Measurements from ENCODE around the gene CDADC1. TPM values are rescaled to one million over a fixed set of nuclear protein-coding genes. Genes with fewer than 3 reads are reported as not detected.

CDADC1 gene
- total RNA-seq, 1 experiment from 2014 or later = 4.0 TPM

DNA sequence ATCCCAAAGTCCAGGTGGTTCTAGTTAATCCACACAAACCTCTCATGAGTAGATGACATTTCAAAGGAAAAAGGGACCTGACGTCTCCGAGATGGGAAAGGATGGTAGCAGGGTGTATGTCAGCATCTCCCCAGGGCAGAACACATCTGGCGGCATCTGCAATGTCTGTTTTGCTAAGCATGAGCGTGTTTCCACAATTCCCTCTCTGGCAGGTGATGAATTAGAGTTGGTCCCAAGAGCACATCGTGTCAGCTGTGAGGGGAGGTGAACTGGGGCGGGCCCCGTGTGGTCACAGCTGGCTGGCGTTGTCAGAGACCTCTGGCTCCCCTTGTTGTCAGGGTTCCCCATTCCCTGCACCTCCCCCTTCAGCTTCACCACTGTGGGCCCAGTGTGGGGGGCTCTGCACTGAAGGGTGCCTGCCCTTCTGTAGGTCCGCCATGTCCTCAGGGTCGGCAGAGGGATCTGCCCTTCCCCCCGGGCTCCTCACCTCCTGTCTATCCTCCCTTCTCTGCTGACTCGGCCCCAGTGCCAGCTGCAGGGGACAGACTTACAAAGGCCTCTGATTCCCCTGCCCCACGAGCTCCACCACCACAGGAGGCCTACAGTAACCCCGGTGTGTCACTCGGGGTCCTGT lies 58.2 kb downstream of the CDADC1 start (continued):
- TF ChIP-seq, protein P1, sequence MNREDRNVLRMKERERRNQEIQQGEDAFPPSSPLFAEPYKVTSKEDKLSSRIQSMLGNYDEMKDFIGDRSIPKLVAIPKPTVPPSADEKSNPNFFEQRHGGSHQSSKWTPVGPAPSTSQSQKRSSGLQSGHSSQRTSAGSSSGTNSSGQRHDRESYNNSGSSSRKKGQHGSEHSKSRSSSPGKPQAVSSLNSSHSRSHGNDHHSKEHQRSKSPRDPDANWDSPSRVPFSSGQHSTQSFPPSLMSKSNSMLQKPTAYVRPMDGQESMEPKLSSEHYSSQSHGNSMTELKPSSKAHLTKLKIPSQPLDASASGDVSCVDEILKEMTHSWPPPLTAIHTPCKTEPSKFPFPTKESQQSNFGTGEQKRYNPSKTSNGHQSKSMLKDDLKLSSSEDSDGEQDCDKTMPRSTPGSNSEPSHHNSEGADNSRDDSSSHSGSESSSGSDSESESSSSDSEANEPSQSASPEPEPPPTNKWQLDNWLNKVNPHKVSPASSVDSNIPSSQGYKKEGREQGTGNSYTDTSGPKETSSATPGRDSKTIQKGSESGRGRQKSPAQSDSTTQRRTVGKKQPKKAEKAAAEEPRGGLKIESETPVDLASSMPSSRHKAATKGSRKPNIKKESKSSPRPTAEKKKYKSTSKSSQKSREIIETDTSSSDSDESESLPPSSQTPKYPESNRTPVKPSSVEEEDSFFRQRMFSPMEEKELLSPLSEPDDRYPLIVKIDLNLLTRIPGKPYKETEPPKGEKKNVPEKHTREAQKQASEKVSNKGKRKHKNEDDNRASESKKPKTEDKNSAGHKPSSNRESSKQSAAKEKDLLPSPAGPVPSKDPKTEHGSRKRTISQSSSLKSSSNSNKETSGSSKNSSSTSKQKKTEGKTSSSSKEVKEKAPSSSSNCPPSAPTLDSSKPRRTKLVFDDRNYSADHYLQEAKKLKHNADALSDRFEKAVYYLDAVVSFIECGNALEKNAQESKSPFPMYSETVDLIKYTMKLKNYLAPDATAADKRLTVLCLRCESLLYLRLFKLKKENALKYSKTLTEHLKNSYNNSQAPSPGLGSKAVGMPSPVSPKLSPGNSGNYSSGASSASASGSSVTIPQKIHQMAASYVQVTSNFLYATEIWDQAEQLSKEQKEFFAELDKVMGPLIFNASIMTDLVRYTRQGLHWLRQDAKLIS (CRISPR knock-in tag; IDR thresholded peaks at IDR 0.05; ENCODE audit: borderline replicate concordance) = no peak
- TF ChIP-seq CBFB (CRISPR knock-in tag; IDR thresholded peaks at IDR 0.05; ENCODE audit: low read depth) = no peak
- no peak for TF ChIP-seq USF2 (CRISPR knock-in tag; IDR thresholded peaks at IDR 0.05)
- TF ChIP-seq NFYB (CRISPR knock-in tag; conservative IDR thresholded peaks at IDR 0.05; ENCODE audit: low read depth) = no peak
- TF ChIP-seq SMAD3 (CRISPR knock-in tag; IDR thresholded peaks at IDR 0.05; ENCODE audit: borderline replicate concordance) = no peak
- TF ChIP-seq PRRX2 (CRISPR knock-in tag; IDR thresholded peaks at IDR 0.05) = no peak
- TF ChIP-seq, protein P2, sequence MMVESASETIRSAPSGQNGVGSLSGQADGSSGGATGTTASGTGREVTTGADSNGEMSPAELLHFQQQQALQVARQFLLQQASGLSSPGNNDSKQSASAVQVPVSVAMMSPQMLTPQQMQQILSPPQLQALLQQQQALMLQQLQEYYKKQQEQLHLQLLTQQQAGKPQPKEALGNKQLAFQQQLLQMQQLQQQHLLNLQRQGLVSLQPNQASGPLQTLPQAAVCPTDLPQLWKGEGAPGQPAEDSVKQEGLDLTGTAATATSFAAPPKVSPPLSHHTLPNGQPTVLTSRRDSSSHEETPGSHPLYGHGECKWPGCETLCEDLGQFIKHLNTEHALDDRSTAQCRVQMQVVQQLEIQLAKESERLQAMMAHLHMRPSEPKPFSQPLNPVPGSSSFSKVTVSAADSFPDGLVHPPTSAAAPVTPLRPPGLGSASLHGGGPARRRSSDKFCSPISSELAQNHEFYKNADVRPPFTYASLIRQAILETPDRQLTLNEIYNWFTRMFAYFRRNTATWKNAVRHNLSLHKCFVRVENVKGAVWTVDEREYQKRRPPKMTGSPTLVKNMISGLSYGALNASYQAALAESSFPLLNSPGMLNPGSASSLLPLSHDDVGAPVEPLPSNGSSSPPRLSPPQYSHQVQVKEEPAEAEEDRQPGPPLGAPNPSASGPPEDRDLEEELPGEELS (CRISPR knock-in tag; IDR thresholded peaks at IDR 0.05) = no peak
- no peak for TF ChIP-seq ATF2 (CRISPR knock-in tag; IDR thresholded peaks at IDR 0.05; ENCODE audit: borderline replicate concordance, low read depth)
- no peak for TF ChIP-seq CREB1 (CRISPR knock-in tag; IDR thresholded peaks at IDR 0.05)
- TF ChIP-seq CREM (CRISPR knock-in tag; IDR thresholded peaks at IDR 0.05) = no peak
- TF ChIP-seq EMX1 (CRISPR knock-in tag; IDR thresholded peaks at IDR 0.05) = no peak

GRCh38 chr13:49307365-49307764 lies 59.6 kb downstream of the CDADC1 start:
- TF ChIP-seq CREM (CRISPR knock-in tag; IDR thresholded peaks at IDR 0.05) (no peak), ZNF263 (CRISPR knock-in tag; IDR thresholded peaks at IDR 0.05; ENCODE audit: low read depth) (no peak), ATF1 (CRISPR knock-in tag; IDR thresholded peaks at IDR 0.05) (no peak), FOXP1 (CRISPR knock-in tag; IDR thresholded peaks at IDR 0.05; ENCODE audit: borderline replicate concordance) (no peak), IRF2 (CRISPR knock-in tag; IDR thresholded peaks at IDR 0.05; ENCODE audit: borderline replicate concordance, low read depth) (no peak), ZMAT4 (CRISPR knock-in tag; IDR thresholded peaks at IDR 0.05) (no peak), RELA (CRISPR knock-in tag; IDR thresholded peaks at IDR 0.05; ENCODE audit: borderline replicate concordance) (no peak), SOX15 (CRISPR knock-in tag; IDR thresholded peaks at IDR 0.05) (no peak)
- TF ChIP-seq, protein P3, sequence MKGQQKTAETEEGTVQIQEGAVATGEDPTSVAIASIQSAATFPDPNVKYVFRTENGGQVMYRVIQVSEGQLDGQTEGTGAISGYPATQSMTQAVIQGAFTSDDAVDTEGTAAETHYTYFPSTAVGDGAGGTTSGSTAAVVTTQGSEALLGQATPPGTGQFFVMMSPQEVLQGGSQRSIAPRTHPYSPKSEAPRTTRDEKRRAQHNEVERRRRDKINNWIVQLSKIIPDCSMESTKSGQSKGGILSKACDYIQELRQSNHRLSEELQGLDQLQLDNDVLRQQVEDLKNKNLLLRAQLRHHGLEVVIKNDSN (CRISPR knock-in tag; IDR thresholded peaks at IDR 0.05) = no peak
- TF ChIP-seq, protein P1 (CRISPR knock-in tag; IDR thresholded peaks at IDR 0.05; ENCODE audit: borderline replicate concordance) = no peak
- POLR2A ChIA-PET = no interaction called here
- DNase-seq (ENCODE audit: low spot score) (no peak), ATAC-seq (no peak)
- no peak overlapping the region for H3K27ac Mint-ChIP-seq
- H3K4me3 Mint-ChIP-seq = no peak overlapping the region
- H3K9me3 Mint-ChIP-seq = no peaks in the 10 kb centered on the region
- peaks cover 10% of the 10 kb centered on the region for H3K4me1 Mint-ChIP-seq
- no peaks in the 10 kb centered on the region; the same call in 1 of the 2 replicates for H3K27me3 Mint-ChIP-seq (ENCODE audit: low read depth)
- CTCF ChIA-PET = no interaction called here
- H3K36me3 Mint-ChIP-seq = no peaks in the 10 kb centered on the region

Data from WTC11 (cell line).